Progenitor cell of endocrine pancreas (in vitro differentiated cells): Measurements from ENCODE around the gene APOB. TPM values are rescaled to one million over a fixed set of nuclear protein-coding genes. Genes with fewer than 3 reads are reported as not detected.
A peak's percentile ranks its signal among the peaks of the same experiment; 100 is the strongest.

ENCODE experiments used
- DNase-seq: peaks from one replicate; pipeline ENCODE4 v3.0.0; 2021; ENCODE audit warnings: low spot score; ENCODE audit not compliant: unreplicated experiment
- H3K27ac Mint-ChIP-seq: 2 replicates; pipeline ENCODE4 v1.8.0; 2021; ENCODE audit warnings: mild to moderate bottlenecking, moderate library complexity, mixed read lengths
- H3K27me3 Mint-ChIP-seq: 2 replicates; pipeline ENCODE4 v1.8.0; 2021; ENCODE audit warnings: mixed read lengths
- H3K36me3 Mint-ChIP-seq: 2 replicates; pipeline ENCODE4 v1.8.0; 2022; ENCODE audit warnings: mixed read lengths; ENCODE audit not compliant: insufficient read depth
- H3K4me1 Mint-ChIP-seq: 2 replicates; pipeline ENCODE4 v1.8.0; 2021; ENCODE audit warnings: low read depth, mixed read lengths
- H3K4me3 Mint-ChIP-seq: 2 replicates; pipeline ENCODE4 v1.8.0; 2021; ENCODE audit warnings: low read depth, mild to moderate bottlenecking, moderate library complexity, mixed read lengths
- H3K9me3 Mint-ChIP-seq: 2 replicates; pipeline ENCODE4 v1.8.0; 2021; ENCODE audit warnings: low read depth, mixed read lengths
- total RNA-seq: library from RNA; stranded (reverse); gene quantifications from 2 replicates; pipeline ENCODE4 v1.2.1, GENCODE V29; 2021
- TF ChIP-seq, protein P1 (sequence below): fragments of 200-600 bp; sonication (generic); IDR thresholded peaks from one replicate; pipeline ENCODE4 v1.5.0; 2021; ENCODE audit warnings: antibody characterized with exemption, mild to moderate bottlenecking; ENCODE audit not compliant: unreplicated experiment

The APOB gene
- total RNA-seq, 1 donor from 2014 or later, result 15.6 TPM

DNA sequence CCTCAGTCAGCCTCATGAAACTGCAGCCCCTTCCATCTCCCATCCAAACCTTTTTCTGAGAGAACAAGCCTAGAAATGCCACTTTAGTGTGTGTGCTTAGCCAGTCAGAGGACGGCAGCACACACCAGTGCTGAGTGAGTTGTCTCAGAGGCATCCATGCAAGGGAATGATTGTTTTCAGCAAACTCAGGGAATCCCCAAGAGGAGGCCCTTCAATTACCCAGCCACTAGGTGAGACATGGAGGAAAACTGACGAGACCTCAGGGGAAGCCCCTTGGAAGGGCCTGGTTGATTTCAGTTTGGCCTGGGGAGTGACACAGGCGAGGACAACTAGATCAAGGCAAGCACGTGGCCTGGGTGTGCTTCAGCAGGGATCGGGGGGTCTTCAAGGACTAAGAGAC is 49.7 kb downstream of the APOB start:
- Mint-ChIP-seq H3K27ac (no peak overlapping the region), H3K36me3 (no peaks in the 10 kb centered on the region), H3K4me3 (no peak overlapping the region), H3K9me3 (no peaks in the 10 kb centered on the region), H3K4me1 (no peaks in the 10 kb centered on the region), H3K27me3 (peaks cover 17% of the 10 kb centered on the region)
- TF ChIP-seq, protein P1, sequence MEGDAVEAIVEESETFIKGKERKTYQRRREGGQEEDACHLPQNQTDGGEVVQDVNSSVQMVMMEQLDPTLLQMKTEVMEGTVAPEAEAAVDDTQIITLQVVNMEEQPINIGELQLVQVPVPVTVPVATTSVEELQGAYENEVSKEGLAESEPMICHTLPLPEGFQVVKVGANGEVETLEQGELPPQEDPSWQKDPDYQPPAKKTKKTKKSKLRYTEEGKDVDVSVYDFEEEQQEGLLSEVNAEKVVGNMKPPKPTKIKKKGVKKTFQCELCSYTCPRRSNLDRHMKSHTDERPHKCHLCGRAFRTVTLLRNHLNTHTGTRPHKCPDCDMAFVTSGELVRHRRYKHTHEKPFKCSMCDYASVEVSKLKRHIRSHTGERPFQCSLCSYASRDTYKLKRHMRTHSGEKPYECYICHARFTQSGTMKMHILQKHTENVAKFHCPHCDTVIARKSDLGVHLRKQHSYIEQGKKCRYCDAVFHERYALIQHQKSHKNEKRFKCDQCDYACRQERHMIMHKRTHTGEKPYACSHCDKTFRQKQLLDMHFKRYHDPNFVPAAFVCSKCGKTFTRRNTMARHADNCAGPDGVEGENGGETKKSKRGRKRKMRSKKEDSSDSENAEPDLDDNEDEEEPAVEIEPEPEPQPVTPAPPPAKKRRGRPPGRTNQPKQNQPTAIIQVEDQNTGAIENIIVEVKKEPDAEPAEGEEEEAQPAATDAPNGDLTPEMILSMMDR, result no peak
- no peak for DNase-seq

DNA sequence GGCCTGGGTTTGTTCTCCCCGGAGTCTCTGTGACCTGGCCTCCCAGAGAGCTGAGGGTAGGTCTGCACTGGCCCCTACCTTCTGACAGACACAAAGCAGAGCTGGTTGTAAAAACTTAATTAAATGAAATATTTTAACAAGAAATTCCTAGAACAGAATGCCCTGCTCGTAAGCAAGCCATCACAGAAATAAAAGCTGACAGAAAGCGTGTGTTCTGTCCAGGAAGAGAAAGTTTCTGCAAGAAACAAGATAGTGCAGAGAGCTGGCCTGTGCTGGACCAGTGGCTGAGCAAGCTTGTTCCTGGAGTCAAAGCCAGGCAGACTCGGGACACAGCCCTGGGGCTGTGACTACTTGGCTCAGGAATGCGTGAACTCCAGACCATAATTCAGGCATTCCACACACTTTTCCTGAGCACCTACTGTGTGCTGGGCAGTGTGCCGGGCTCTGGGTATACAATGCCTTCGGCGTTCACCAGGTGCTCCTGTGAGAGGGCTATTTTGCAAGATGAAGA is 51.6 kb downstream of the APOB start:
- Mint-ChIP-seq H3K27me3 (peaks cover 18% of the 10 kb centered on the region), H3K36me3 (no peaks in the 10 kb centered on the region), H3K27ac (no peak overlapping the region), H3K9me3 (no peaks in the 10 kb centered on the region), H3K4me1 (no peaks in the 10 kb centered on the region), H3K4me3 (no peak overlapping the region)
- no peak for DNase-seq
- TF ChIP-seq, protein P1, result no peak

DNA sequence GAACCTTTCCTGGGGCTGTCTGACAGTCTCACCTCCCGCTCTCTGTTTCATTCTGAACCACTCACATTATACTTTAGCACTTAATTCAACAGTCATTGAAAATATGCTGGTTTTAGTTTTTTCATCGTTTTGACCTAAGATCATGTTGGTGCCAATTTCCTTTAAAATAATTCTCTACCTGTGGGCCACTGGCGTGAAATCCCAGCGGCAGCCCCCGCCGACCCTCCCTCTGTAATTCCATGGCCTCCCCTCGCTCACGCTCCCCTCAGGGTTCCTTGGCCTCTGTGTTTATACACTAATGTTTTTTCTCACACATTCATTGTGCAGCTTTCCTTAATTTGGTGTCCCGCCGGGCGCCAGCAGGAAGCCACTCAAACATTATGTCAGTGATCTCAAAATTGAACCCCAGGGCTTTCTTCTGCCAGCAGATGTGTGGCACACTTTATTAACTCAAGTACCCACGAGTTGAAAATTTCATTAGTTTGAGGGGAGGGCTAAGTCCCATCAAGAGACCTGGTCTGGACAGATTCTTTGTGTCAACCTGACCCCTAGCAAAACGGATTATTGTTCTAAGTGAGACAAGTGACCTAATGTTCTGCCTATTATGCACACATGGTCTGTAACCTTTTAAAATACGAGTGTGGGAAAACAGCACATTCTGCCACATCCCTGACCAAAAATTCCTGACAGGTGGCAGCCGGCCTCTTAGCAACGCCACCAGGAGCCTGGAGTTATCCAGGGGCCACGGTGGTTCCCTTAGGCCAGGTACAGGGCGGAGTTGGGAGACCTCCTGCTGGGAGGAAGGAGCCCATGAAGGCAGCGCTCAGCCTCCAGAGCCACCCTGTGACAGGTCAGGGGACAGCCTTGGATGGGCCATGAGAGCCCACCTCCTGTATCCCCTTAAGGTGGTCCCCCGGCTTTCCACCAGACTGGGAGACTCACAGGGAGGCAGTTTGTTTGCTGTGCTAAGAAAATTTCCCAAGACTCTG is 53.1 kb downstream of the APOB start:
- no peak for DNase-seq
- no peaks in the 10 kb centered on the region for H3K9me3 Mint-ChIP-seq
- H3K27me3 Mint-ChIP-seq, result peaks cover 18% of the 10 kb centered on the region
- no peaks in the 10 kb centered on the region for H3K36me3 Mint-ChIP-seq
- H3K27ac Mint-ChIP-seq, result peak overlapping the region; percentile 19
- no peaks in the 10 kb centered on the region for H3K4me1 Mint-ChIP-seq
- H3K4me3 Mint-ChIP-seq, result no peak overlapping the region
- TF ChIP-seq, protein P1, result no peak

DNA sequence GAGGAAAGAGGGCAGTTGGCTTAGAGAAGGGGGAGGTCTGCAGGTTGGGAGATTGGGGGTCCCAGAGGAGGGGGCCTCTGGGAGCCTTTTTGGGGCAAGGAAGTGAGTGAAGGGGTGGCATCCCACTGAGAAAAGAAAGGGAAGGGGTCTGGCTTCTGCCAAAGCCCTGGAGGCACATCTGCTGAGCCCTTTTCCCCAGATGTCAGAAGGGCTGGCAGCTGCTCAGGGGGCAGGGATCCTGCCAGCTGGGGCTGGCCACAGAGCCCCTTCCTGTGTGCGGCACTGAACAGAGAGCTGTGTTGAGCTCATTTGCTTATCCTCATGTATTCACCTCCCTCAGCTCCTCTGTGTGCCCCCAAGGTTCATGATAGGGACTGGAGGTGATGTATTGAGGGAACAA is 54.5 kb downstream of the APOB start:
- peaks cover 21% of the 10 kb centered on the region for H3K27me3 Mint-ChIP-seq
- TF ChIP-seq, protein P1, result no peak
- no peak for DNase-seq
- H3K4me3 Mint-ChIP-seq, result no peak overlapping the region
- H3K4me1 Mint-ChIP-seq, result no peaks in the 10 kb centered on the region
- H3K9me3 Mint-ChIP-seq, result no peaks in the 10 kb centered on the region
- H3K27ac Mint-ChIP-seq, result no peak overlapping the region
- no peaks in the 10 kb centered on the region for H3K36me3 Mint-ChIP-seq

DNA sequence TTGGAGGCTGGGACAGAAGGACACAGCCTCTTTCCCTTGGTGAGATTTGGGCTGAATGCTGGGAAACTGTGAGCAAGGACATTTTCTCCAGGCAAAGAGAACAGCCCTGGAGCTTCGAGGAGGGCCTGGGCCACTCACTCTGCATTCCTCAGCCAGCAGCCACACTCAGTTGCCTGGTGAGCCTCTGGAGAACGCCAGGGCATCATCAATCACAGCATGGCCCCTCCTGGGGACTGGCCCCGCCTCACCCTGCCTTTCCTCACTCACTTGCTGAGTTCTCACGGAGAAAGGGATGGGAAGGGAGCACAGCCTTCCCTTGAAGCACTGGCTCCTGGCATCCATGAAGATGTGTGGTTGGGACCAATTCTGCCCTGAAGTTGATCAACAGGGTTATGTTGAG is 55.0 kb downstream of the APOB start:
- H3K27me3 Mint-ChIP-seq, result peaks cover 21% of the 10 kb centered on the region
- H3K4me1 Mint-ChIP-seq, result no peaks in the 10 kb centered on the region

More for the DNA sequence above, 55.0 kb downstream of the APOB start:
- H3K9me3 Mint-ChIP-seq, result no peaks in the 10 kb centered on the region
- H3K4me3 Mint-ChIP-seq, result no peak overlapping the region
- no peaks in the 10 kb centered on the region for H3K36me3 Mint-ChIP-seq
- TF ChIP-seq, protein P1, result no peak
- DNase-seq, result peak; percentile 14
- no peak overlapping the region for H3K27ac Mint-ChIP-seq
